ENCODE results near the gene MICALL1. TPM values are rescaled to one million over a fixed set of nuclear protein-coding genes. Genes with fewer than 3 reads are reported as not detected.

The MICALL1 gene
- total and polyA plus RNA-seq, 2 of the 4 experiments (the other 2 are of a cell fraction), result 12.4 to 22.3 TPM

- dilution Hi-C loops (cut with HindIII; ENCODE audit: low sequenced_read_pairs, unreplicated experiment), result no loop called here
- ATAC-seq (ENCODE audit: low read depth), result no peak
Observed at GRCh38 chr22:37942133-37942532, 36.0 kb downstream of the MICALL1 start.

More at GRCh38 chr22:37942133-37942532, 36.0 kb downstream of the MICALL1 start:
- intact Hi-C loops (cut with micrococcal nuclease), result no loop called here
- Histone ChIP-seq H4K8ac (ENCODE audit: low read depth in 2 of 2, low read length in 2 of 2) (no peak overlapping the region), H3K27me3 (ENCODE audit: control insufficient read depth, insufficient read depth, low read length) (no peaks in the 10 kb centered on the region), H2BK120ac (ENCODE audit: low read depth, low read length) (no peak overlapping the region), H2BK5ac (ENCODE audit: low read depth, low read length, poor library complexity, severe bottlenecking) (no peak overlapping the region), H3K9ac (ENCODE audit: low read depth, low read length) (no peak overlapping the region), H2BK20ac (ENCODE audit: low read depth, low read length) (no peak overlapping the region), H2AK5ac (ENCODE audit: low read depth, low read length) (no peak overlapping the region), H3K27ac (ENCODE audit: insufficient read depth, low read length) (no peak overlapping the region), H4K91ac (ENCODE audit: insufficient read depth, low read depth, low read length) (no peak overlapping the region), H4K20me1 (ENCODE audit: insufficient read depth, low read length) (no peaks in the 10 kb centered on the region), H3K14ac (replicated peaks; ENCODE audit: low read depth, low read length) (no peak overlapping the region), H3K9me3 (ENCODE audit: control insufficient read depth, insufficient read depth, low read length) (no peaks in the 10 kb centered on the region), H3K9me1 (ENCODE audit: insufficient read depth, low read length) (0 out of 2 replicates have a peak, but pooled peaks cover 7% of the 10 kb centered on the region), H4K5ac (ENCODE audit: low read depth, low read length) (no peak overlapping the region), H3K18ac (ENCODE audit: low read depth, low read length) (no peak overlapping the region), H2AFZ (replicated peaks; ENCODE audit: low read length, poor library complexity) (no peak overlapping the region), H2BK15ac (ENCODE audit: low read depth, low read length) (no peak overlapping the region), H3K4me3 (ENCODE audit: insufficient read depth, low read depth, low read length) (no peak overlapping the region), H3K4me2 (ENCODE audit: low read depth, low read length) (no peak overlapping the region), H3K36me3 (ENCODE audit: control insufficient read depth, insufficient read depth, low read length) (peaks cover 41% of the 10 kb centered on the region), H3K23ac (ENCODE audit: low read depth, low read length) (no peak overlapping the region), H3K4me1 (ENCODE audit: control insufficient read depth, insufficient read depth, low read length) (no peaks in the 10 kb centered on the region), H3K79me1 (ENCODE audit: low read depth in 1 of 2, low read length in 2 of 2) (peaks cover 3 to 9% of the 10 kb centered on the region in 2 experiments; a peak in 2 of 4 replicates), H3K56ac (ENCODE audit: extremely low read depth, insufficient read depth, low read length) (no peak overlapping the region), H3K4ac (ENCODE audit: low read depth, low read length) (no peak overlapping the region), H2AK9ac (replicated peaks; ENCODE audit: low read depth, low read length, poor library complexity) (no peak overlapping the region)
- CTCF ChIA-PET, result no interaction called here
- no TSS peak for BruUV-seq (replicated peaks)
- TF ChIP-seq POLR2A (IDR thresholded peaks at IDR 0.05; ENCODE audit: low read depth, low read length) (no peak), MAFK (IDR thresholded peaks at IDR 0.05; ENCODE audit: low read depth, low read length) (no peak), MXI1 (IDR thresholded peaks at IDR 0.05; ENCODE audit: borderline replicate concordance, low read depth, low read length) (no peak), FOS (IDR thresholded peaks at IDR 0.05; ENCODE audit: low read depth, low read length) (no peak), RFX5 (IDR thresholded peaks at IDR 0.05; ENCODE audit: low read depth, low read length) (no peak), CEBPB (IDR thresholded peaks at IDR 0.05; ENCODE audit: low read depth, low read length) (no peak), BHLHE40 (IDR thresholded peaks at IDR 0.05; ENCODE audit: low read depth, low read length) (no peak), SMC3 (IDR thresholded peaks at IDR 0.05; ENCODE audit: low read depth, low read length) (no peak), RCOR1 (IDR thresholded peaks at IDR 0.05; ENCODE audit: insufficient replicate concordance, low read length) (no peak), MAZ (IDR thresholded peaks at IDR 0.05; ENCODE audit: borderline replicate concordance, low read depth, low read length) (no peak), RAD21 (IDR thresholded peaks at IDR 0.05; ENCODE audit: low read length) (no peak), CHD1 (IDR thresholded peaks at IDR 0.05; ENCODE audit: low read depth, low read length) (no peak), NFE2L2 (IDR thresholded peaks at IDR 0.05; ENCODE audit: low read depth, low read length) (no peak), ELK1 (IDR thresholded peaks at IDR 0.05; ENCODE audit: borderline replicate concordance, low read depth, low read length) (no peak)
- TF ChIP-seq, protein P1, sequence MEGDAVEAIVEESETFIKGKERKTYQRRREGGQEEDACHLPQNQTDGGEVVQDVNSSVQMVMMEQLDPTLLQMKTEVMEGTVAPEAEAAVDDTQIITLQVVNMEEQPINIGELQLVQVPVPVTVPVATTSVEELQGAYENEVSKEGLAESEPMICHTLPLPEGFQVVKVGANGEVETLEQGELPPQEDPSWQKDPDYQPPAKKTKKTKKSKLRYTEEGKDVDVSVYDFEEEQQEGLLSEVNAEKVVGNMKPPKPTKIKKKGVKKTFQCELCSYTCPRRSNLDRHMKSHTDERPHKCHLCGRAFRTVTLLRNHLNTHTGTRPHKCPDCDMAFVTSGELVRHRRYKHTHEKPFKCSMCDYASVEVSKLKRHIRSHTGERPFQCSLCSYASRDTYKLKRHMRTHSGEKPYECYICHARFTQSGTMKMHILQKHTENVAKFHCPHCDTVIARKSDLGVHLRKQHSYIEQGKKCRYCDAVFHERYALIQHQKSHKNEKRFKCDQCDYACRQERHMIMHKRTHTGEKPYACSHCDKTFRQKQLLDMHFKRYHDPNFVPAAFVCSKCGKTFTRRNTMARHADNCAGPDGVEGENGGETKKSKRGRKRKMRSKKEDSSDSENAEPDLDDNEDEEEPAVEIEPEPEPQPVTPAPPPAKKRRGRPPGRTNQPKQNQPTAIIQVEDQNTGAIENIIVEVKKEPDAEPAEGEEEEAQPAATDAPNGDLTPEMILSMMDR (conservative IDR thresholded peaks at IDR 0.05; ENCODE audit: low read depth, low read length), result no peak
- TF ChIP-seq, protein P2, sequence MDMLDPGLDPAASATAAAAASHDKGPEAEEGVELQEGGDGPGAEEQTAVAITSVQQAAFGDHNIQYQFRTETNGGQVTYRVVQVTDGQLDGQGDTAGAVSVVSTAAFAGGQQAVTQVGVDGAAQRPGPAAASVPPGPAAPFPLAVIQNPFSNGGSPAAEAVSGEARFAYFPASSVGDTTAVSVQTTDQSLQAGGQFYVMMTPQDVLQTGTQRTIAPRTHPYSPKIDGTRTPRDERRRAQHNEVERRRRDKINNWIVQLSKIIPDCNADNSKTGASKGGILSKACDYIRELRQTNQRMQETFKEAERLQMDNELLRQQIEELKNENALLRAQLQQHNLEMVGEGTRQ (IDR thresholded peaks at IDR 0.05; ENCODE audit: low read depth, low read length), result no peak
- in situ Hi-C loops (cut with MboI; ENCODE audit: low sequenced_read_pairs), result no loop called here
- POLR2A ChIA-PET (ENCODE audit: unreplicated experiment), result no interaction called here
- 100% methylated on average over 3 of the region's 8 CpGs; no CpG with 5 or more reads in 1 of the 2 experiments for WGBS, 2 experiments (ENCODE audit: extremely low coverage in 2 of 2, insufficient read length in 1 of 2)
- no peak for DNase-seq
